Activated CD8-positive, alpha-beta T cell treated with anti-CD3 and anti-CD28 coated beads, Interleukin-2, amount 10 ng/mL, durations not matched to agents 7 days and 5 days (primary cell): ENCODE data around the gene TIMM50. TPM values are rescaled to one million over a fixed set of nuclear protein-coding genes. Genes with fewer than 3 reads are reported as not detected.

Experiments
- ATAC-seq: fragments of 150-1000 bp; cut with Tn5 transposase; one replicate; pipeline ENCODE4 v1.10.0; 2021; ENCODE audit warnings: moderate library complexity
- CTCF ChIA-PET: fragments of 350-600 bp; sonication (Branson Sonifier 250); formaldehyde crosslinking; loops from one replicate; lab custom pipeline; 2021; ENCODE audit warnings: antibody characterized with exemption; lab: Charles Lee
- POLR2A ChIA-PET: fragments of 350-600 bp; sonication (Branson Sonifier 250); formaldehyde crosslinking; loops from one replicate; lab custom pipeline; 2021; ENCODE audit warnings: antibody characterized with exemption; lab: Charles Lee
- DNase-seq: peaks from one replicate; pipeline ENCODE4 v3.0.0-alpha.2; 2020
- H3K27ac Mint-ChIP-seq: one replicate; pipeline ENCODE4 v1.8.0; 2021; ENCODE audit warnings: mild to moderate bottlenecking, mixed read lengths
- H3K27me3 Mint-ChIP-seq: one replicate; pipeline ENCODE4 v1.8.0; 2021; ENCODE audit warnings: low read depth, mixed read lengths
- H3K36me3 Mint-ChIP-seq: one replicate; pipeline ENCODE4 v1.8.0; 2021; ENCODE audit warnings: low read depth, mixed read lengths
- H3K4me1 Mint-ChIP-seq: one replicate; pipeline ENCODE4 v1.8.0; 2021; ENCODE audit warnings: low read depth, mixed read lengths
- H3K4me3 Mint-ChIP-seq: one replicate; pipeline ENCODE4 v1.8.0; 2021; ENCODE audit warnings: mild to moderate bottlenecking, mixed read lengths
- H3K9me3 Mint-ChIP-seq: one replicate; pipeline ENCODE4 v1.8.0; 2022; ENCODE audit warnings: mixed read lengths; ENCODE audit not compliant: insufficient read depth
- total RNA-seq, 2 experiments: library from RNA; stranded (reverse); gene quantifications; one replicate each; pipeline ENCODE4 v1.2.3, GENCODE V29; 2021

The TIMM50 gene
- total RNA-seq, 2 experiments from 2014 or later, result 56.1 to 65.9 TPM

GRCh38 chr19:39533791-39534190, 53.2 kb downstream of the TIMM50 start:
- DNase-seq, result no peak
- H3K27ac Mint-ChIP-seq, result no peak overlapping the region
- peaks cover 16% of the 10 kb centered on the region for H3K36me3 Mint-ChIP-seq
- ChIA-PET CTCF (interaction anchor here (0.6 to 3.5 kb wide), 12 partner anchors 10 to 258 kb away, joined by 3 to 30 read pairs (median 8); partner anchors contain the start of genes RPS16 and SUPT5H), POLR2A (interaction anchor here (0.6 kb wide), 1 partner anchor 15 kb away, joined by 4 read pairs; no protein-coding TSS in a partner anchor)
- H3K27me3 Mint-ChIP-seq, result no peaks in the 10 kb centered on the region
- ATAC-seq, result no peak
- H3K9me3 Mint-ChIP-seq, result no peaks in the 10 kb centered on the region
- H3K4me3 Mint-ChIP-seq, result no peak overlapping the region
- peaks cover 30% of the 10 kb centered on the region for H3K4me1 Mint-ChIP-seq

GRCh38 chr19:39539165-39539517, 58.5 kb downstream of the TIMM50 start:
- H3K9me3 Mint-ChIP-seq, result no peaks in the 10 kb centered on the region
- DNase-seq (no peak), ATAC-seq (no peak)
- ChIA-PET CTCF (interaction anchor here (0.8 to 2.5 kb wide), 4 partner anchors 99 to 134 kb away, joined by 4 to 18 read pairs (median 5); partner anchors contain the start of genes PLEKHG2 and RPS16), POLR2A (interaction anchor here (0.6 to 2.8 kb wide), 5 partner anchors 9 to 140 kb away, joined by 3 to 14 read pairs (median 5); partner anchors contain the start of genes RPS16, SUPT5H and ZFP36)
- H3K4me3 Mint-ChIP-seq, result peak overlapping the region; percentile 95
- H3K27ac Mint-ChIP-seq, result peak overlapping the region; percentile 53
- H3K27me3 Mint-ChIP-seq, result no peaks in the 10 kb centered on the region
- H3K36me3 Mint-ChIP-seq, result peaks cover 15% of the 10 kb centered on the region
- peaks cover 52% of the 10 kb centered on the region for H3K4me1 Mint-ChIP-seq

- peak; percentile 97 for DNase-seq
- peak within 1 kb of the TSS; percentile 94 for H3K27ac Mint-ChIP-seq
- ATAC-seq, result peak; percentile 91
- peaks cover 58% of the 10 kb centered on the region for H3K4me1 Mint-ChIP-seq
- ChIA-PET POLR2A (interaction anchor here (0.6 to 2.9 kb wide), 6 partner anchors 10 to 141 kb away, joined by 3 to 14 read pairs (median 5); partner anchors contain the start of genes RPS16, SUPT5H and ZFP36), CTCF (interaction anchor here (0.8 to 2.5 kb wide), 6 partner anchors 99 to 133 kb away, joined by 4 to 18 read pairs (median 5); partner anchors contain the start of genes PLEKHG2 and RPS16)
- no peaks in the 10 kb centered on the region for H3K27me3 Mint-ChIP-seq
- H3K4me3 Mint-ChIP-seq, result peak within 1 kb of the TSS; percentile 95
- no peaks in the 10 kb centered on the region for H3K9me3 Mint-ChIP-seq
- H3K36me3 Mint-ChIP-seq, result peaks cover 15% of the 10 kb centered on the region
These were observed 59.1 kb downstream of the TIMM50 start, which contains the start of gene EID2 for GRCh38 chr19:39539518-39540332. Gene EID2 (minus strand): TSS chr19:39540161. CDS start chr19:39540079, 82 bp downstream.

- peak overlapping the region; percentile 95 for H3K4me3 Mint-ChIP-seq
- H3K9me3 Mint-ChIP-seq, result no peaks in the 10 kb centered on the region
- H3K27ac Mint-ChIP-seq, result peak overlapping the region; percentile 94
- DNase-seq (no peak), ATAC-seq (no peak)
- ChIA-PET CTCF (interaction anchor here (1.1 to 2.5 kb wide), 3 partner anchors 100 to 133 kb away, joined by 4 to 18 read pairs (median 10); no protein-coding TSS in a partner anchor), POLR2A (interaction anchor here (2.8 to 2.9 kb wide), 2 partner anchors 99 to 105 kb away, joined by 6 to 14 read pairs; partner anchors contain the start of gene RPS16)
- H3K36me3 Mint-ChIP-seq, result peaks cover 15% of the 10 kb centered on the region
- H3K27me3 Mint-ChIP-seq, result no peaks in the 10 kb centered on the region
- H3K4me1 Mint-ChIP-seq, result peaks cover 61% of the 10 kb centered on the region
These were observed 59.7 kb downstream of the TIMM50 start for GRCh38 chr19:39540333-39540673.

Other genes with a start within 250 kb of the TIMM50 start
- not detected for gene IFNL3, start 235.8 kb upstream of the TIMM50 start, total RNA-seq
- not detected for gene IFNL4, start 232.0 kb upstream of the TIMM50 start, total RNA-seq
- not detected for gene IFNL2, start 212.4 kb upstream of the TIMM50 start, total RNA-seq
- gene IFNL1, start 184.4 kb upstream of the TIMM50 start, total RNA-seq, result under 1 TPM in 1 of 2 experiments, not detected in 1; 0.29 TPM
- 1 to 10 TPM; 8.0 to 8.3 TPM for gene LRFN1, start 160.0 kb upstream of the TIMM50 start, total RNA-seq
- gene GMFG, start 144.8 kb upstream of the TIMM50 start, total RNA-seq, result 100 to 1,000 TPM; 471 to 482 TPM
- 10 to 100 TPM; 43.7 to 44.5 TPM for gene SAMD4B, start 138.4 kb upstream of the TIMM50 start, total RNA-seq
- gene PAF1, start 89.7 kb upstream of the TIMM50 start, total RNA-seq, result 10 to 100 TPM; 48.2 to 48.9 TPM
- gene MED29, start 89.5 kb upstream of the TIMM50 start, total RNA-seq, result 10 to 100 TPM; 32.6 to 39.3 TPM
- 10 to 100 TPM; 72.4 to 91.4 TPM for gene ZFP36, start 74.0 kb upstream of the TIMM50 start, total RNA-seq
- 10 to 100 TPM; 64.4 to 68.5 TPM for gene PLEKHG2, start 68.2 kb upstream of the TIMM50 start, total RNA-seq
- gene RPS16, start 44.9 kb upstream of the TIMM50 start, total RNA-seq, result 1,000 to 10,000 TPM; 2,100 to 2,157 TPM
- 100 to 1,000 TPM; 144 to 147 TPM for gene SUPT5H, start 35.3 kb upstream of the TIMM50 start, total RNA-seq
- under 1 TPM; 0.26 to 0.29 TPM for gene DLL3, start 18.1 kb downstream of the TIMM50 start, total RNA-seq
- not detected for gene SELENOV, start 34.3 kb downstream of the TIMM50 start, total RNA-seq
- gene EID2B, start 52.0 kb downstream of the TIMM50 start, total RNA-seq, result 1 to 10 TPM; 4.1 to 4.3 TPM
- gene EID2, start 59.3 kb downstream of the TIMM50 start, total RNA-seq, result 10 to 100 TPM; 18.9 to 19.9 TPM
- gene LGALS13, start 121.7 kb downstream of the TIMM50 start, total RNA-seq, result not detected
- not detected for gene LGALS16, start 175.1 kb downstream of the TIMM50 start, total RNA-seq
- gene LGALS14, start 223.6 kb downstream of the TIMM50 start, total RNA-seq, result not detected